HepG2 (cell line): ENCODE results near the gene WNT3A. TPM values are rescaled to one million over a fixed set of nuclear protein-coding genes. Genes with fewer than 3 reads are reported as not detected.

Experiments used
- ADNP ChIP-seq: sonication (generic); formaldehyde crosslinking; IDR thresholded peaks from 2 replicates; pipeline ENCODE4 v1.4.0; 2020; ENCODE audit warnings: missing genetic modification reagents
- ATF2 ChIP-seq: sonication (generic); formaldehyde crosslinking; IDR thresholded peaks from 2 replicates; pipeline ENCODE4 v1.4.0; 2020; ENCODE audit warnings: missing genetic modification reagents
- CREBL2 ChIP-seq: sonication (generic); formaldehyde crosslinking; IDR thresholded peaks from 2 replicates; pipeline ENCODE4 v1.8.1; 2023; ENCODE audit warnings: missing genetic modification reagents, mild to moderate bottlenecking, borderline replicate concordance
- FOXK1 ChIP-seq: sonication (generic); formaldehyde crosslinking; IDR thresholded peaks from 2 replicates; pipeline ENCODE4 v1.4.0; 2020; ENCODE audit warnings: low read depth, missing genetic modification reagents, borderline replicate concordance
- FUBP1 ChIP-seq: sonication (generic); formaldehyde crosslinking; IDR thresholded peaks from 2 replicates; pipeline ENCODE4 v1.5.1; 2020; ENCODE audit warnings: missing genetic modification reagents, mild to moderate bottlenecking, borderline replicate concordance
- KDM2A ChIP-seq: sonication (generic); formaldehyde crosslinking; IDR thresholded peaks from 2 replicates; pipeline ENCODE4 v1.4.0; 2020; ENCODE audit warnings: low read depth, missing genetic modification reagents, borderline replicate concordance
- MAZ ChIP-seq, 2 experiments: sonication (generic) in 1 of 2; formaldehyde crosslinking in 1 of 2; IDR thresholded peaks; 2 replicates each; pipeline versions ENCODE4 v1.5.0 to v1.6.1; 2012 to 2020; ENCODE audit warnings: low read depth in 2 of 2, mild to moderate bottlenecking in 2 of 2, borderline replicate concordance in 1 of 2, improper control_type of control experiment in 1 of 2, low read length in 1 of 2, missing genetic modification reagents in 1 of 2, moderate library complexity in 1 of 2
- MED1 ChIP-seq: sonication (generic); formaldehyde crosslinking; IDR thresholded peaks from 2 replicates; pipeline ENCODE4 v1.4.0; 2020; ENCODE audit warnings: missing genetic modification reagents
- NKX3-1 ChIP-seq: sonication (generic); formaldehyde crosslinking; IDR thresholded peaks from 2 replicates; pipeline ENCODE4 v1.5.0; 2020; ENCODE audit warnings: missing genetic modification reagents
- NONO ChIP-seq, 2 experiments: fragments of 450-650 bp in 1 of 2; sonication (generic) in 1 of 2; formaldehyde crosslinking in 1 of 2; IDR thresholded peaks in 1 of 2; conservative IDR thresholded peaks in 1 of 2; 2 replicates each; pipeline versions ENCODE4 v1.6.1 to v1.8.0; 2017 to 2022; ENCODE audit warnings: mild to moderate bottlenecking in 1 of 2, missing genetic modification reagents in 1 of 2, moderate library complexity in 1 of 2
- TBX3 ChIP-seq: fragments of 450-650 bp; IDR thresholded peaks from 2 replicates; pipeline ENCODE4 v1.6.1; 2017; ENCODE audit warnings: antibody characterized with exemption, mild to moderate bottlenecking, inconsistent platforms, borderline replicate concordance
- TFAP4 ChIP-seq: sonication (generic); IDR thresholded peaks from 2 replicates; pipeline ENCODE4 v1.6.1; 2016; ENCODE audit warnings: low read depth, borderline replicate concordance
- TGIF2 ChIP-seq: IDR thresholded peaks from 2 replicates; pipeline ENCODE4 v1.6.1; 2016; ENCODE audit warnings: control low read depth, missing compliant biosample characterization
- ZKSCAN8 ChIP-seq: IDR thresholded peaks from 2 replicates; pipeline ENCODE4 v1.6.1; 2016; ENCODE audit warnings: borderline replicate concordance, missing genetic modification reagents, missing compliant biosample characterization
- ZNF30 ChIP-seq: sonication (generic); formaldehyde crosslinking; IDR thresholded peaks from 2 replicates; pipeline ENCODE4 v1.5.0; 2020; ENCODE audit warnings: mild to moderate bottlenecking, missing genetic modification reagents
- ZNF335 ChIP-seq: sonication (generic); formaldehyde crosslinking; IDR thresholded peaks from 2 replicates; pipeline ENCODE4 v1.4.0; 2020; ENCODE audit warnings: missing genetic modification reagents
- ZNF619 ChIP-seq: sonication (generic); formaldehyde crosslinking; IDR thresholded peaks from 2 replicates; pipeline ENCODE4 v1.4.0; 2020; ENCODE audit warnings: mild to moderate bottlenecking, missing genetic modification reagents
- ZNF674 ChIP-seq: sonication (generic); formaldehyde crosslinking; IDR thresholded peaks from 2 replicates; pipeline ENCODE4 v1.5.0; 2020; ENCODE audit warnings: low read depth, mild to moderate bottlenecking, missing genetic modification reagents
- ZNF770 ChIP-seq: sonication (generic); formaldehyde crosslinking; IDR thresholded peaks from 2 replicates; pipeline ENCODE4 v1.5.0; 2020; ENCODE audit warnings: mild to moderate bottlenecking, missing genetic modification reagents
- ZNF879 ChIP-seq: sonication (generic); formaldehyde crosslinking; IDR thresholded peaks from 2 replicates; pipeline ENCODE4 v1.8.1; 2023; ENCODE audit warnings: missing genetic modification reagents
- polyA plus RNA-seq, 8 experiments: library from polyadenylated mRNA; depleted of rRNA in 3 of 8; stranded (reverse) in 7 of 8; unstranded in 1 of 8; fragments of >200 nt; fragmentation: Illumina TruSeq in 4 of 8; extraction: Trizol in 4 of 8; gene quantifications; 2 replicates each; pipeline versions ENCODE4 v1.2.1 to v1.2.3, GENCODE V29; 2011 to 2016; ENCODE audit warnings: low read depth in 4 of 8, missing spikeins in 1 of 8, mixed read lengths in 1 of 8; ENCODE audit not compliant: insufficient read depth in 1 of 8
- total RNA-seq, 5 experiments: library from RNA; depleted of rRNA; stranded (reverse); fragments of >200 nt; fragmentation: Illumina TruSeq; extraction: Trizol; gene quantifications; 2 replicates each; pipeline ENCODE4 v1.2.3, GENCODE V29; 2016; ENCODE audit warnings: low read depth in 1 of 5

WNT3A gene
- total and polyA plus RNA-seq, 2 of the 13 experiments (the other 11 are each of a cell fraction or from before 2014, with no cell fraction given): not detected

- TF ChIP-seq FOXK1 (CRISPR knock-in tag): peak; percentile 40; the same call in 1 of the 2 replicates
- TF ChIP-seq ZNF335: no peak
- TF ChIP-seq ADNP (CRISPR knock-in tag): no peak
- TF ChIP-seq CREBL2 (CRISPR knock-in tag): no peak
- TF ChIP-seq ZNF30: no peak
- 0 out of 2 replicates have a peak, but pooled peaks have one; percentile 23 for TF ChIP-seq KDM2A (CRISPR knock-in tag)
- TF ChIP-seq ZNF674 (CRISPR knock-in tag): no peak
- TF ChIP-seq MAZ (IDR thresholded peaks at IDR 0.05; ENCODE audit: borderline replicate concordance, low read depth, low read length): 0 out of 2 replicates have a peak, but pooled peaks have one; percentile 15
- TF ChIP-seq MAZ (CRISPR knock-in tag; IDR thresholded peaks at IDR 0.05; ENCODE audit: low read depth): no peak
- TF ChIP-seq TFAP4: peak; percentile 86; the same call in 1 of the 2 replicates
- no peak for TF ChIP-seq ZNF879
- no peak for TF ChIP-seq NKX3-1
- TF ChIP-seq ATF2: no peak
- TF ChIP-seq MED1 (CRISPR knock-in tag): peak; percentile 75
- TF ChIP-seq NONO (IDR thresholded peaks at IDR 0.05): no peak
- no peak for TF ChIP-seq NONO (CRISPR knock-in tag; conservative IDR thresholded peaks at IDR 0.05)
- TF ChIP-seq TGIF2: peak; percentile 68
- no peak for TF ChIP-seq TBX3
- 0 out of 2 replicates have a peak, but pooled peaks have one; percentile 7 for TF ChIP-seq ZNF770 (CRISPR knock-in tag)
- no peak for TF ChIP-seq ZNF619 (CRISPR knock-in tag)
- TF ChIP-seq FUBP1 (CRISPR knock-in tag): no peak
- no peak for TF ChIP-seq ZKSCAN8 (CRISPR knock-in tag)
Measured at GRCh38 chr1:228109962-228110488, 103.2 kb downstream of the WNT3A start (continued).
